C4-2B (cell line): ENCODE data around the gene BTBD9.

Source experiments
- CTCF ChIP-seq: fragments of 450-650 bp; conservative IDR thresholded peaks from 2 replicates; pipeline ENCODE4 v1.5.1; 2017; ENCODE audit warnings: mild to moderate bottlenecking
- ZFX ChIP-seq: fragments of 450-650 bp; IDR thresholded peaks from 2 replicates; pipeline ENCODE4 v1.6.1; 2017

DNA sequence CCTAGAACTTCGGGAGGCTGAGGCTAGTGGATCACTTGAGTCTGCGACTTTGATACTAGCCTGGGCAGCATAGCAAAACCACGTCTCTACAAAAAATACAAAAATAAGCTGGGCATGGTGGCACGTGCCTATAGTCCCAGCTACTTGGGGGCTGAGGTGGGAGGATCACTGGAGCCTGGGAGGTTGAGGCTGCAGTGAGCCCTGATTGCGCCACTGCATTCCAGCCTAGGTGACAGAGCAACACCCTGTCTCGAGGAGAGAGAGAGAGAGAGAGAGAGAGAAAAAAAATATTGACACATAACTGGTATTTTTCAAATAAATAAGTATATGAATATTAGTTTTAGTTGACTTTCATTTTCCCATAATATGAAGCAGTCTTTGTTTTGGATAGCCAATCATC is 222.2 kb downstream of the BTBD9 start:
- TF ChIP-seq CTCF (no peak), ZFX (no peak)
